GM18498 (cell line): ENCODE data around the gene SSB.
"Not testable (repeated sequence)": the region's sequence is repeated elsewhere in the genome, so short reads cannot be mapped to it uniquely, and the experiment has no call there.

ENCODE experiments used
- ATAC-seq: cut with Tn5 transposase; IDR thresholded peaks from one replicate; pipeline ENCODE4 v1.9.1; 2021; ENCODE audit warnings: mild to moderate bottlenecking, moderate library complexity; ENCODE audit not compliant: unreplicated experiment

The SSB gene

GRCh38 chr2:169798718-169799592 lies at the start of gene SSB:
SSB (plus strand) TSS chr2:169798871; CDS start chr2:169800961, 2,090 bp downstream.
- ATAC-seq = peak; percentile 98

GRCh38 chr2:169752752-169753151 lies 45.9 kb upstream of the SSB start:
- ATAC-seq = no peak

- no peak for ATAC-seq
These were observed 43.4 kb upstream of the SSB start for GRCh38 chr2:169755083-169755870.

- no peak for ATAC-seq
These were observed 42.3 kb upstream of the SSB start for GRCh38 chr2:169756342-169756741.

- no peak for ATAC-seq
These were observed 41.3 kb upstream of the SSB start for GRCh38 chr2:169757356-169757755.

GRCh38 chr2:169757778-169758177 lies 40.9 kb upstream of the SSB start:
- no peak for ATAC-seq

GRCh38 chr2:169759987-169760386 lies 38.7 kb upstream of the SSB start:
- ATAC-seq = peak; percentile 51

GRCh38 chr2:169760798-169761197 lies 37.9 kb upstream of the SSB start:
- not testable (repeated sequence) for ATAC-seq

- ATAC-seq = no peak
These were observed 37.3 kb upstream of the SSB start for GRCh38 chr2:169761251-169761969.

- ATAC-seq = peak; percentile 72
These were observed 36.7 kb upstream of the SSB start for GRCh38 chr2:169761970-169762292.

GRCh38 chr2:169765523-169765922 lies 33.1 kb upstream of the SSB start:
- ATAC-seq = no peak

GRCh38 chr2:169767243-169767888 lies 31.3 kb upstream of the SSB start:
- ATAC-seq = no peak

GRCh38 chr2:169768262-169768995 lies 30.2 kb upstream of the SSB start:
- no peak for ATAC-seq

GRCh38 chr2:169771021-169771420 lies 27.6 kb upstream of the SSB start:
- ATAC-seq = no peak

GRCh38 chr2:169771612-169772011 lies 27.1 kb upstream of the SSB start:
- no peak for ATAC-seq

- no peak for ATAC-seq
These were observed 26.0 kb upstream of the SSB start for GRCh38 chr2:169772651-169773050.

GRCh38 chr2:169775354-169775753 lies 23.3 kb upstream of the SSB start:
- no peak for ATAC-seq

- ATAC-seq = no peak
These were observed 22.9 kb upstream of the SSB start for GRCh38 chr2:169775765-169776164.

GRCh38 chr2:169776252-169776761 lies 22.4 kb upstream of the SSB start:
- no peak for ATAC-seq

GRCh38 chr2:169778446-169778845 lies 20.2 kb upstream of the SSB start:
- no peak for ATAC-seq
